ENCODE results near the gene B4GALNT4.
"Not testable (repeated sequence)": the region's sequence is repeated elsewhere in the genome, so short reads cannot be mapped to it uniquely, and the experiment has no call there.

B4GALNT4 gene, protein sequence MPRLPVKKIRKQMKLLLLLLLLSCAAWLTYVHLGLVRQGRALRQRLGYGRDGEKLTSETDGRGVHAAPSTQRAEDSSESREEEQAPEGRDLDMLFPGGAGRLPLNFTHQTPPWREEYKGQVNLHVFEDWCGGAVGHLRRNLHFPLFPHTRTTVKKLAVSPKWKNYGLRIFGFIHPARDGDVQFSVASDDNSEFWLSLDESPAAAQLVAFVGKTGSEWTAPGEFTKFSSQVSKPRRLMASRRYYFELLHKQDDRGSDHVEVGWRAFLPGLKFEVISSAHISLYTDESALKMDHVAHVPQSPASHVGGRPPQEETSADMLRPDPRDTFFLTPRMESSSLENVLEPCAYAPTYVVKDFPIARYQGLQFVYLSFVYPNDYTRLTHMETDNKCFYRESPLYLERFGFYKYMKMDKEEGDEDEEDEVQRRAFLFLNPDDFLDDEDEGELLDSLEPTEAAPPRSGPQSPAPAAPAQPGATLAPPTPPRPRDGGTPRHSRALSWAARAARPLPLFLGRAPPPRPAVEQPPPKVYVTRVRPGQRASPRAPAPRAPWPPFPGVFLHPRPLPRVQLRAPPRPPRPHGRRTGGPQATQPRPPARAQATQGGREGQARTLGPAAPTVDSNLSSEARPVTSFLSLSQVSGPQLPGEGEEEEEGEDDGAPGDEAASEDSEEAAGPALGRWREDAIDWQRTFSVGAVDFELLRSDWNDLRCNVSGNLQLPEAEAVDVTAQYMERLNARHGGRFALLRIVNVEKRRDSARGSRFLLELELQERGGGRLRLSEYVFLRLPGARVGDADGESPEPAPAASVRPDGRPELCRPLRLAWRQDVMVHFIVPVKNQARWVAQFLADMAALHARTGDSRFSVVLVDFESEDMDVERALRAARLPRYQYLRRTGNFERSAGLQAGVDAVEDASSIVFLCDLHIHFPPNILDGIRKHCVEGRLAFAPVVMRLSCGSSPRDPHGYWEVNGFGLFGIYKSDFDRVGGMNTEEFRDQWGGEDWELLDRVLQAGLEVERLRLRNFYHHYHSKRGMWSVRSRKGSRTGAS

GRCh38 chr11:369336-370018 lies at the start of gene B4GALNT4:
Gene B4GALNT4 (plus strand): TSS chr11:369499. CDS start chr11:369804, 305 bp downstream.
- peak; percentile 37 for DNase-seq

DNA sequence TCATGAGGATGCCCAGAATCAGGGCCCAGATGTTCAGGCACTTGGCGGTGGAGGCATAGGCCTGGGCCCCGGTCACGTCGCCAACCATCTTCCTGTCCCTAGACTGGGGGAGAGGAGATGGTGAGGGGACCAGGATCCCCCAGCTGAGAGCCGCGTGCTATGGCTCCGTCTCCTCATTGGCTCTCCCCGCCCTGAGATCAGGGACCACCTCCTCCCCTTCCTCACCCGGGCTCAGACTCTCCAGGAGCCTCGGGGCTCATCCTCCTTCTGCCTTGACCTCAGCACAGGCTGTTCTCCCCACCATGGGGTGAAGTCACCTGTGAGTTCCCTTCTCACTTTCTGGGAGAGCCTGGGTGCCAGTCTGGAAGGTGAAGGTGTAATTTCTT lies 49.4 kb upstream of the B4GALNT4 start:
- DNase-seq = not testable (repeated sequence)

GRCh38 chr11:324156-324555 lies 45.1 kb upstream of the B4GALNT4 start:
- no peak for DNase-seq

- DNase-seq = not testable (repeated sequence)
These were observed 44.4 kb upstream of the B4GALNT4 start for GRCh38 chr11:324593-325517.

GRCh38 chr11:325796-326591 lies 43.3 kb upstream of the B4GALNT4 start:
- DNase-seq = no peak

GRCh38 chr11:326592-326841 lies 42.8 kb upstream of the B4GALNT4 start:
- no peak for DNase-seq

DNA sequence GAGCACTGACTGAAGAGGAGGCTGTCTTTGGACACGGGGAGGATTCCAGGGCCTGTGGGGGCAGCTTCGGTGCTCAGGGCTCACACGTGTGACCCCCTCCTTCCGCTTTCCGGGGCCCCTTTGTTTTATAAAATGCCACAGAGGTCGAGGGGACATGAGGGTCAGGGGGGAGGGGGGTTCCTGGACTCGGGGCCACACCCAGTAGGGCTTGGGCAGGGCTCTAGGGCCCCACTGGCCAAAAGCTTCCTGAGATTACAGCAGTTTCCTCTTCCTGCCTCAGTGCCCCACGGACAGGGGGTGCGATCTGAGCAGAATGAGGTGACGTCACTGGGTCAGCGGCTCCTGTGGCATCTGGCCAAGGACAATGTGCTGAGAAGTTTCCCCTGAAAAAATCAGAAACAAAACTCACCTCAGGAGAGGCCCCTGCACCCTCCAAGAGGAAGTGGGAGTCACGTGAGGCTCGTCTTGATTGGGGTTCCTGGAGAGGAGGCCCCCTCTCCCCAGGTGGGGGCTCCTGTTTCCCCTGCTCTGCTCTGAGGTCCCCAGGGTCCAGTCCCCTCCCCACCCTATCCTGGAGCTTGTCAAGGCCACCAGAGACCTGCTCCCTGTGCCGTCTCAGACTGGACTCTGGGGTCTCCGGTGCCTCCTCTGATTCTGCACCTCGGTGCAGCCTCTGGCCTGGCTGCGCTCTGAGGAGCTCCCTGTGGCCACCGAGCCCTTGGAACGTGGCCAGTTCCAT lies 42.3 kb upstream of the B4GALNT4 start:
- peak; percentile 84 for DNase-seq

GRCh38 chr11:327581-327923 lies 41.7 kb upstream of the B4GALNT4 start:
- no peak for DNase-seq

GRCh38 chr11:328012-328411 lies 41.3 kb upstream of the B4GALNT4 start:
- DNase-seq = no peak

DNA sequence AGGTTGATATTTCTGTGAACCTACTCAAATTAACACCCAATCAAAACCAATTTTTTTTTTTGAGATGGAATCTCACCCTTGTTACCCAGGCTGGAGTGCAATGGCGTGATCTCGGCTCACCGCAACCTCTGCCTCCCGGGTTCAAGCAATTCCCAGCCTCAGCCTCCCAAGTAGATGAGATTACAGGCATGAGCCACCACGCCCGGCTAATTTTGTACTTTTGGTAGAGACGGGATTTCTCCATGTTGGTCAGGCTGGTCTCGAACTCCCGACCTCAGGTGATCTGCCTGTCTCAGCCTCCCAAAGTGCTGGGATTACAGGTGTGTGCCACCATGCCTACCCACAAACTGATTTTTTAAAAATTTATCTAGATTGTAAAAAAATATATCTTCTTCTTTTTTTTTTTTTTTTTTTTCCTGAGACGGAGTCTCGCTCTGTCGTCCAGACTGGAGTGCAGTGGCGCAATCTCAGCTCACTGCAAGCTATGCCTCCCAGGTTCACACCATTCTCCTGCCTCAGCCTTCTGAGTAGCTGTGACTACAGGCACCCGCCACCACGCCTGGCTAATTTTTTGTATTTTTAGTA lies 40.7 kb upstream of the B4GALNT4 start:
- not testable (repeated sequence) for DNase-seq

DNA sequence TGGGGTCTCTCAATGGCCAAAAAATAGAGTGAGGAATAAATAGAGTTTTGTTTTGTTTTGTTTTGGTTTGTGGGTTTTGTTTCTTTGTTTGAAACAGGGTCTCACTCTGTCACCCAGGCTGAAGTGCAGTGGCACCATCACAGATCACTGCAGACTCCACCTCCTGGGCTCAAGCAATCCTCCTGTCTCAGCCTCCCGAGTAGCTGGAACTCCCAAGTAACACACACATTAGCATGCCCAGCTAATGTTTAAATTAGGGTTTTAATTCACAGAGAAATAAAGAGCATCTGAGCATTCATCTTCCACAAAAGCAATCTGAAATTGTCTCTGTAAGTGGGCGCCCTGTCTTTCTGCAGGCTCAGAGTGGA lies 39.4 kb upstream of the B4GALNT4 start:
- DNase-seq = no peak

- no peak for DNase-seq
These were observed 39.0 kb upstream of the B4GALNT4 start for GRCh38 chr11:330307-330693.

DNA sequence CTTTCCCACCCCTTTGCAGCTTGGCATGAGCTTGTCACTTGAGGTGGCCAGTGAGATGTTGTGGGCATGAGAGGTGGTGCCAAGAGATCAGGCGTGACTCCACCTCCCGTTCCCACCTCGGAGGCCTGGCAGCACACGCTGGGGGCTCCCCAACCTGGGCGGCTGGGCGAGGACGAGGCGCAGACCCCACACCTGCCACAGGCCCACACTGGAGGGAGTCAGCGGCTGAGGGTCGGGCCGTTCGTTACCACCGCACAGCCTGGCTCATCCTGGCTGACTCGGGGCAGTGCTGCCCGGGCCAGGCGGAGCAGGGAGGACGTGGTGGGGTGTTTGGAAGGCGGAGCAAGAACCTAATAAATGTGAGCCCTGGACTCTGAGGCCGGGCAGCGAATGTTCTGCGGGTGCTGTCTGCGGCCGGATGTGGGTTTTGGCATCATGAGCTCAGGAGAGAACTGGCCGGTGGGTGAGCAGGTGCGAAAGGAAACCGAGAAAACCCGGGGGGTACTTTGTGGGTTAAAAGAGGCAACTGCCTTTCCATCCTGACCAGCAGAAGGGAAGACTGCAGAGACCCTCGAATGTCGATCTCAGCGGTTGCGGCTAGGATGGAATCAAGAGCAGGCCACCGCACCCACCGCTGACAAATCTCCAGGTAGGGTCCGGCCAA lies 38.5 kb upstream of the B4GALNT4 start:
- peak; percentile 32 for DNase-seq

DNA sequence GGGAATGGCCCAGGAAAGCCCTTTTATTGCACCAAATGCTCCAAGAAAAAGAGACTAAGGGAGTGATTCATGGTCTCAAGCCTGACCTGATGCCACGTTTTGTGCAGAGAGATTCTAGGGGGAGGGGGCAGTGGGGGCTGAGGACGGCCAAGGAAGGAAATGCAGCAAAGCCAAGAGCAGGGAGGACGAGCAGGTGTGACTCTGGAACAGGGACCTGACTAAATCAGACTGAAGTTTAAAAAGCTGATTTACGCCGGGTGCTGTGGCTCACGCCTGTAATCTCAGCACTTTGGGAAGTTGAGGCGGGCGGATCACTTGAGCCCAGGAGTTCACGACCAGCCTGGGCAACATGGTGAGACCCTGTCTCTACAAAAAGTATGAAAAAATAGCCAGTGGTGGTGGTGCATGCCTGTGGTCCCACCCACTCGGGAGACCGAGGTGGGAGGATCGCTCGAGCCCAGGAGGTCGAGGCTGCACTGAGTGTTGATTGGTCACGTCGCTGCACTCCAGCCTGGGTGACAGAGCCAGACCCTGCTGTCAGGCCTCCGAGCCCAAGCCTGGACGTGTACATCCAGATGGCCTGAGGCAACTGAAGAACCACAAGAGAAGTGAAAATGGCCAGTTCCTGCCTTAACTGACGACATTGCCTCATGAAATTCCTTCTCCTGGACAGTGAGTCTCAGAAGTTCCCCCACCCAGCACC lies 37.8 kb upstream of the B4GALNT4 start:
- no peak for DNase-seq

DNA sequence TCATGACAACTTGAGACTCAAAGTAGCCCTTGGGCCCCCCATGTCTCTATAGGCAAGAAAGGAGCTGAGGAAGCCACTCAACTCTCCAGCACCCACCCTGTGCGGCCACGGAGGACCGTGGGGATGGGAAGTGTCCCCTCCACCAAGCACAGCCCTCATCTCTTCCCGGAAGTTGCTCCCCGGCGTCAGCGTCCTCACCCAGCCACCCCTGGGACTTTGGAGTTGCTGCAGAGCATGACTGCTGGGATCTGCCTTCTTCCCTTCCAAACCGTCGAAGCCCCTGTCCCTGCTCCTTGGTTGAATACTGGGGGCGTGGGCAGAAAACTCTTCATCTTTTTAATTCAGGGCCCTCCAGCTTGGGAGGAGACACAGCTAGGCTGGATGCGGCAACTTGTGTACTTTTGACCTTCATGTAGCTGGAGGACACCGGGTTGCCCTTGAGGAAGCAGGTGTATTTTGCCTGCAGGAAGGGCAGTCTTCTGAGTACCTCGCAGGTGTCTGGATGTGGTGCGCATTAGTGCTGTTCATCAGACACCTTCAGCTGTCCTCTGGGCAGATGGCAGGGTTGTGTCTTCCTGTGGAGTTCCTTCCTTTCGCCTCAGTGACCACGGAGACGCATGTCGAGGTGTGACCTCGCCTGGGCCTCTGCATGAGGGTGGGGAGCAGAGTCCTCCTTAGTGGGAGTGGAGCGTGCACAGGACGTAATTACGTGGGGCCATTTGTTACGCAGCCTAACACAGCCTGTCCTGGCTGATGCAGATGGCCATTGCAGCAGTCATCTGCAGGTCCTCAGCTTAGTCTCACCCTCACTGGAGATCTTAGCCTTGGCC lies 36.4 kb upstream of the B4GALNT4 start:
- no peak for DNase-seq

DNA sequence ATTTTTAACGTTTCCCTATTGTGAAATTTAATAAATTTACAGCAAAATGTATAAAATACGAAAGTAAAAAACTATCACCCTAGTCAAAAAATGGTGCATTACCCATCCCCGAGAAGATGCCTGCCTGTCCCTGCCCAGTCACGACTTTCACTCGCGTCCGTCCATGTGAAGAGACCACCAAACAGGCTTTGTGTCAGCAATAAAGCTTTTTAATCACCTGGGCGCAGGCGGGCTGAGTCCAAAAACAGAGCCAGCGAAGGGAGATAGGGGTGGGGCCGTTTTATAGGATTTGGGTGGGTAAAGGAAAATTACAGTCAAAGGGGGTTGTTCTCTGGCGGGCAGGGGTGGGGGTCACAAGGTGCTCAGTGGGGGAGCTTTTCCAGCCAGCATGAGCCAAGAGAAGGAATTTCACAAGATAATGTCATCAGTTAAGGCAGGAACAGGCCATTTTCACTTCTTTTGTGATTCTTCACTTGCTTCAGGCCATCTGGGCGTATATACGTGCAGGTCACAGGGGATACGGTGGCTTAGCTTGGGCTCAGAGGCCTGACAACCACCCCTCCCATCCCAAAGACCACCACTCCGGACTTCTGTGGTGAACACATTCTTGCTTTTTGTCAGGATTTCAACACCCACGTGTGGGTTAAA lies 35.6 kb upstream of the B4GALNT4 start:
- not testable (repeated sequence) for DNase-seq

GRCh38 chr11:334264-334994 lies 34.9 kb upstream of the B4GALNT4 start:
- DNase-seq = no peak
